ENCODE results near the gene ZNF324.
"Not testable (repeated sequence)": the region's sequence is repeated elsewhere in the genome, so short reads cannot be mapped to it uniquely, and the experiment has no call there.

Gene ZNF324

GRCh38 chr19:58466760-58467589, at the start of gene ZNF324:
Gene ZNF324, plus strand, starts transcription at chr19:58467080. Its CDS starts 2,106 bp downstream, at chr19:58469186.
- DNase-seq (ENCODE audit: low spot score) = peak; percentile 96

- DNase-seq (ENCODE audit: low spot score) = no peak
Measured at GRCh38 chr19:58428617-58429016, 38.3 kb upstream of the ZNF324 start.

- DNase-seq (ENCODE audit: low spot score) = no peak
Measured at GRCh38 chr19:58429745-58430144, 37.1 kb upstream of the ZNF324 start.

GRCh38 chr19:58434217-58434616, 32.7 kb upstream of the ZNF324 start:
- DNase-seq (ENCODE audit: low spot score) = no peak

- peak; percentile 98 for DNase-seq (ENCODE audit: low spot score)
Measured at GRCh38 chr19:58439576-58440554, 27.0 kb upstream of the ZNF324 start, which contains the start of gene ZNF132. Gene ZNF132, minus strand, starts transcription at chr19:58440153. Its CDS starts 332 bp downstream, at chr19:58439821.

GRCh38 chr19:58440556-58440955, 26.3 kb upstream of the ZNF324 start:
- no peak for DNase-seq (ENCODE audit: low spot score)

GRCh38 chr19:58442986-58443385, 23.9 kb upstream of the ZNF324 start:
- not testable (repeated sequence) for DNase-seq (ENCODE audit: low spot score)

- not testable (repeated sequence) for DNase-seq (ENCODE audit: low spot score)
Measured at GRCh38 chr19:58448860-58449259, 18.0 kb upstream of the ZNF324 start.

- not testable (repeated sequence) for DNase-seq (ENCODE audit: low spot score)
Measured at GRCh38 chr19:58449980-58450379, 16.9 kb upstream of the ZNF324 start.

GRCh38 chr19:58450856-58451357, 16.0 kb upstream of the ZNF324 start:
- DNase-seq (ENCODE audit: low spot score) = no peak

- DNase-seq (ENCODE audit: low spot score) = peak; percentile 97
Measured at GRCh38 chr19:58451358-58452101, 15.3 kb upstream of the ZNF324 start, which contains the start of gene ZNF324B. Gene ZNF324B, plus strand, starts transcription at chr19:58451622. Its CDS starts 2,080 bp downstream, at chr19:58453702.

- no peak for DNase-seq (ENCODE audit: low spot score)
Measured at GRCh38 chr19:58453743-58454142, 13.1 kb upstream of the ZNF324 start.

GRCh38 chr19:58455306-58455705, 11.6 kb upstream of the ZNF324 start:
- no peak for DNase-seq (ENCODE audit: low spot score)

GRCh38 chr19:58456111-58456510, 10.8 kb upstream of the ZNF324 start:
- no peak for DNase-seq (ENCODE audit: low spot score)

GRCh38 chr19:58460039-58460438, 6.8 kb upstream of the ZNF324 start:
- DNase-seq (ENCODE audit: low spot score) = no peak

GRCh38 chr19:58466089-58466759, 656 bp upstream of the ZNF324 start:
- DNase-seq (ENCODE audit: low spot score) = no peak

- no peak for DNase-seq (ENCODE audit: low spot score)
Measured at GRCh38 chr19:58468216-58468839, 1.4 kb downstream of the ZNF324 start.

GRCh38 chr19:58469241-58470013, 2.5 kb downstream of the ZNF324 start:
- DNase-seq (ENCODE audit: low spot score) = no peak

- DNase-seq (ENCODE audit: low spot score) = not testable (repeated sequence)
Measured at GRCh38 chr19:58470837-58471543, 4.1 kb downstream of the ZNF324 start.

Measured in CD4-positive, alpha-beta T cell treated with Interleukin-2 at 100 ng/mL for 4 hours (primary cell).